HUDEP-2 (cell line): ENCODE results near the gene HELQ.
"Not testable (repeated sequence)": the region's sequence is repeated elsewhere in the genome, so short reads cannot be mapped to it uniquely, and the experiment has no call there.

Experiments
- DNase-seq, 76 experiments: peaks; one replicate each; lab custom pipeline; 2025; ENCODE audit not compliant: unreplicated experiment in 76 of 76; lab: John Stamatoyannopoulos, UW

HELQ gene

DNA sequence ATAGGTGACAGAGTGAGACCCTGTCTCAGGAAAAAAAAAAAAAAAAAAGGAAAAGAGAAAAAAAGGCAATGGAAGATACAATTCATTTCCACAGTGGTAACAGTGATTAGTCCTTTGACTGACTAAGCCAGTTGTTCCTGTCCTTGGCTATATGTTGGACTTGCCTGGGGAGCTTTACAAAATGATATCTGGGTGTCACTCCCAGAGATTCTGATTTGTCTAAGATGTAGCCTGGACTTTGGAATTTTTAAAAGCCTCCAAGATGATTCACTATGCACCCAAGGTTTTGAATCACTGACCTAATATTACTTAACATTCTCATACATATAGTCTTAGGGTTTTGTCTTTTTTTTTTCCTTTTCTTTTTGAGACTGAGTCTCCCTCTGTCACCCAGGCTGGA lies 16.9 kb downstream of the HELQ start:
- no peak for DNase-seq

DNA sequence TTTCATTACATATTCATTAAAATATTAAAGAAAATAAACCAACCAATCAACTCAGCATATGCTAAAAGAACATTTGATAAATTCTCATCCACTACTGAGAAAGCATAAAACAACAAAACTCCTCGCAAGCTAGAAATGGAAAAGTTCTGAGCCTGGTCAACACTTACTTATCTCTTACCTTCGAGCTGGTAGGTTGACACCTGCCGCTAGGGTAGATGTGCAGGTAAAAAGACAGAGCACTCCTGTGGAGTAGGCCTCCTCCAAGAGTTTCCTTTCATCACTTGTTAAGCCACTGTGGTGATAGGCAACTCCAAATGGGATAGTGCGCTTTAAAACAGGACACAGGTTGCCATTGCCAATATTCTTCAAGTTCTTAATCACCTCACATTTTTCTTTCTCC lies 18.9 kb downstream of the HELQ start:
- DNase-seq, result no peak

DNA sequence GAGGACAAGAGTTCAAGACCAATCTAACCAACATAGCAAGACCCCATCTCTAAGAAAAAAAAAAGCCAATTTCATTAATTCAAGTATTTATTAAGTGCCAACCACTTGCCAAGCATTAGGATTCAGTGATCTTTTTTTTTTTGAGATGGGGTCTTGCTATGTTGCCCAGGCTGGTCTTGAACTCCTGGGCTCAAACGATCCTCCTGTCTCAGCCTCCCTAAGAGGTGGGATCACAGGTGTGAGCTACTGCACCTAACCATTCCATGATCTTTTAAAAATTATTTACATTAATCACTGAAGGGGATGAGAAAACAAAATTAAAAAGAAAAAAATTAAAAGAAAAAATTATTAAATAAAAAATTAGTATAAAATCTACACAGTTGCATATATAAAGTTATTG lies 24.4 kb downstream of the HELQ start:
- DNase-seq, result no peak

DNA sequence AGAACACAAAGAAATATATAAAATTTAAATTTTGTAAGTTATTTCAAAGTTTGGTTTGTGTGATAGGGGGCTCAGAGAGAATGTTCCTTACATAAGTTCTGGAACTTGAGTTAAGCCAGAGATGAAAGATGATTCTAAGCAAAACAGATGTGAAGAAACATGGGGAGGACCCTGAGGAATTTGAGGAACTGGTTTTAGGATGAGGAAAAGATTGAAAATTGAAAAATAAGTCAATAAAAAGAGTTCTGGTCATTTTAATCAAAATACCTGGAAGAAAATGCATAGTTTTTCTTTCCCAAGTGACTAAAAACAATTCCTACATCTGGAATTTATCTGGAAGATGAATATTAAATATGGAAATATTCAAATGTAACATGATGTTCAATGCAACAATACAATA lies 37.4 kb downstream of the HELQ start:
- no peak for DNase-seq

DNA sequence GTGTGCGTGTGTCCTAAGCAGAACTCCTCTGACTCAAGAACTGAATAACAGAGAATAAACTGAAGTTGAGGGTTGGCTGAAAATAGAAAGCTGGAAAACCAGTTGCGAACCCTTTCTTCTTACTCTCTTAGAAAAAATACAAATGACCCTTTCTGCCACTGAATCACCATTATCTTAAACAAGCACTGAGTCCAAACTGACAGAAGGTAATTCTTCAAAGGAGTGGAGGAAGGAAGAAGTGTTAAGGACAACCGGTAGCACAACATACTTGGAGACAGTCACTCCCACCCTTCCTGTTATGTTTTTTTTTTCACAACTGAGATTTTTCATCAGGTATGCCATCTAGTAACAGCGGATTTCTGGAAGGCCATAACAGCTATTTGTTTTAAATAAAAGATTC lies 38.1 kb downstream of the HELQ start:
- DNase-seq, result no peak

DNA sequence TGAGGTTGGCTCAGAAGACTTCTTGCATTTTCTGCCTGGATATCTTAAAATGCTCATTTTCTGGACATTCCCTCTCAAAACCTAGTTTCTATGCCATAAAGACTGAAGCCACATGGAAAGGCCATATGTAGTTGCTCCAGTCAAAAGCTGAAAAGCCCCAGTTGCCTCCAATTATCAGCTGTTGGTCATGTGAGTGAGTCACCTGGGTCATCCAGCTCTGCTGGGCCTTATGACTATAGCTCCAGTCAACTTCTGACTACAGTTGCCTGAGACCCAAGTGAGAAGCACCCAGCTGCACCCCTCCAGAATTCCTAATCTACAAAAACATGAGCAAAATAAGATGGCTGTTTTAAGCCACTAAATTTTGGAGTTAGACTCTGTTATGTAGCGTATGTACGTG lies 41.9 kb downstream of the HELQ start:
- DNase-seq, result no peak

DNA sequence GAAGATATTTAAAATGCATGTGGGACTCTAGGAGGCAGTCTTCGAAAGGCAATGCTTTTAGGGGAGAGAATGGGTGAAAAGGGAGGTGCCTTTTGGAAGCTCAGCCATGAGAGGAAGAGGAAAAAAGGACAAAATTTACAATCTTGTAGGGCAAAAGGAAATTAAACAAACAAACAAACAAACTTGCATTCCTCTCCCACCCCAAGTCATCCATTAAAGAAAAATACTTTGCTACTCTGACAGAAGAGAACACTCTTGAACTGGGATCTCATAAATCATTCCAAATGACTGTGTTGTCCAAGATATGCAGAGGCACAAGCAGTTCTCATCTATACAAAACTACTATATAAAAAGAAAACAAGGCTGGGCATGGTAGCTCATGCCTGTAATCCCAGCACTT lies 46.7 kb downstream of the HELQ start:
- no peak for DNase-seq

GRCh38 chr4:83405844-83406816 lies 49.5 kb downstream of the HELQ start:
- no peak for DNase-seq

DNA sequence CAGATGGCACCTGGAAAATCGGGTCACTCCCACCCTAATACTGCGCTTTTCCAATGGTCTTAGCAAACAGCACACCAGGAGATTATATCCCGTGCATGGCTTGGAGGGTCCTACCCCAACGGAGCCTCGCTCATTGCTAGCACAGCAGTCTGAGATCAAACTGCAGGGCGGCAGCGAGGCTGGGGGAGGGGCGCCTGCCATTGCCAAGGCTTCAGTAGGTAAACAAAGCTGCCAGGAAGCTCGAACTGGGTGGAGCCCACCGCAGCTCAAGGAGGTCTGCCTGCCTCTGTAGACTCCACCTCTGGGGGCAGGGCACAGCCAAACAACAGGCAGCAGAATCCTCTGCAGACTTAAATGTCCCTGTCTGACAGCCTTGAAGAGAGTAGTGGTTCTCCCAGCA lies 57.5 kb downstream of the HELQ start:
- DNase-seq, result not testable (repeated sequence)

GRCh38 chr4:83393908-83394307 lies 61.7 kb downstream of the HELQ start:
- DNase-seq, result no peak

GRCh38 chr4:83392562-83392961 lies 63.1 kb downstream of the HELQ start:
- DNase-seq, result no peak

DNA sequence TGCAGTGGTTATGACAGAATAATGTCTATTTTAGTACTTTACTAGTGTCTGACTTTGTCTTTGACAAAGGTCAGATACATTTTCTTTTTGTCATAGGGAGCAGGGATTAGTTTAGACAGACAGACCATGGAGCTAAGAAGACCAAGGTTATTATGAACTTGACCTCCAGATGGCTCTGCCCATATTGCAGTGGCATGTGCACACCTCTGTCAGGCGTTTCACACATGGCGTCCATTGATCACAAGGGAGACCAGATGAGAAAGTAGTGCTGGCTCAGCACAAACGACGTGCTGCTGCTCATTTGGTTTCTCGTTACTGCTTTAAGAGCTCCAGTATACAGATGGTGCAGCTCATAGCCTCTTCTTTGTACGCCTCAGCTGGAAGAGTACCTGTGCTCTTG lies 64.7 kb downstream of the HELQ start:
- no peak for DNase-seq

GRCh38 chr4:83389756-83390505 lies 65.7 kb downstream of the HELQ start:
- no peak for DNase-seq

DNA sequence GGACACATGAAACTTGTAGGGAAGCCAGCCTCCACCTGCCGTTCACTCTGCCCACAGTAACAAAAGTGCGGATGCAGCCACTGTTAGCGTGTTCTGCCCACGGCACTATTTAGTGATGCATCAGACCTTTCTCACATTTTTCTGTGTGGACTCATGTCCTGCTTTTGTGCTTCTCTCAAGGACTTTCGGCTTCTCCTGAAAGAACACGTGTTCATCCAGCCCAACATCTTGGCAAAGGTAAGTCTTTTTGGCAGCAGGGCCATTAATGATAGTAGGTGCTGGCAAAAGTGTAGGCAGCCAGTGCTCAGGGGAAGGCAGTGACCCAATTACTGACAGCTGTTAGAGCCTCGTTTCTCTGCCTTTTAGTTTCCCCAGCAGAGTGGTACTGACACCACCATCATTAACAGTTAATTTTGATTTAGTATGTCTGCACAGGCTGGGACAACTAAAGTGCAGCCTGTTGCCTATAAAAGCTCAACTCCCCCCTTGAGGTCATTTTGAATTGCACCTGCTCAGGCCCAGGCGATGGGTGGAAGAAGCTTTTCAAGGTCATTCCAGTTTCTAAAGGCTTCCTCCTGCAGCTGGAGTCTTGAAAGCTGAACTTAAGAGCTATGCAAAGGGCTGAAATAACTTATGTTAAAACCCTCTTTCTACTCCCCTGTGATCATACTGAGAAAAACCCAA lies 66.4 kb downstream of the HELQ start:
- DNase-seq, result no peak

DNA sequence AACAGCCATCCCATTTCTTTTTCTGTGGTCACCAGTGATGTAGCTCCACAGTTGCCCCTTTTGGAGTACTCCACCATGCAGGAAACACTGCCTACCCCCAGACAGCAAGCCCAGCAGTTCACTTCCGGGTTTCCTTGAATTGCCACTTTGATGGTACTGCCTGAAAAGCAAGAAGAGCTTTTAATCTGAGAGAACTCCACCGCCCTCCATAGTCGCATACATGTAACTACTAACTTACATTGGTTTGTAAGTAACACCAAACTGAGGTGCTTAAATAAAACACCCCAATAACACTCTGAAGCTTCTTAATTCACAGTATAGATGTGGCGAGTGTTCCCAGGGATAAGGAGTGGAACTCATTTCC lies 67.3 kb downstream of the HELQ start:
- DNase-seq, result peak in 2 of 76 experiments; percentile 1 to 2

DNA sequence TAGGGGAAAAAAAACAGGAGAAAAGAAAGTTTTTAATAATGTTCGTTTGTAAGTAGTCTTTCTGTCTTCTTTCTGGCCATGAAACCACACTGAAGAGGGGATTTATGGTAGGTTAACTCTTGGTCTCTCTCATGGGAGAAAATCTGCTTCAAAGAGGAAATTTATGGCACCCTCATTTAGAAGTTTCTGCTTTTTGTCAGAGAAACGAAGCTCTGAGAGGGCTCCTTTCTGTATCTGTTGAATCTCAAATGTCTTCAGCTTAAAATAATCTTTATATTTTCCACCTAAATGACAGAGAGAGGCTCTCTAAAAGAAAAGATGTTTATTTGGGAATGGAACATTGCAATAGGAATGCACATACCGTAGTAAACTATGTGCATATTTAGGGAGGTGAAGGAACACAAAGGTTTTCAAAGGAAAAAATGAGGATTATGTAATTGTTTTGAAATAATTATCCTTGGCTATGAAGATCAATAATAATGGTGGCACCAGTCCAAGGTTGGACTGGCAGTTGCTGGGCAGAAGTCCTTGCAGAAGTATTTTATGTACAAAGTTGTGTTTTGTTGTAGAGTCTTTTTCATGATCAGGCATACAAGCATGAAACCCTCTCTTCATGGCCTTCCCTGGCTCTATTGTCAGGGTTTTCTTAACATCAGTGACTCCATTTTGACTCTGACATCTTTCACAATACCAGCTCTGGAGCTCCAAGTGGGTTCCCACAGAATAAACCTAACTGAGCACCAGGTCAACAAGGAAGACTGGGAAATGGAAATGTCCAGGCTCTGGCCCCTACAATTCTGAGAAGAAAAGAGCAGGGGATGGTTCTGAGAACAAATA lies 67.9 kb downstream of the HELQ start:
- no peak for DNase-seq

- DNase-seq, result no peak
Observed at GRCh38 chr4:83387012-83387411, 68.6 kb downstream of the HELQ start.

- DNase-seq, result no peak
Observed at GRCh38 chr4:83382850-83383249, 72.8 kb downstream of the HELQ start.

GRCh38 chr4:83381173-83381572 lies 74.5 kb downstream of the HELQ start:
- no peak for DNase-seq

DNA sequence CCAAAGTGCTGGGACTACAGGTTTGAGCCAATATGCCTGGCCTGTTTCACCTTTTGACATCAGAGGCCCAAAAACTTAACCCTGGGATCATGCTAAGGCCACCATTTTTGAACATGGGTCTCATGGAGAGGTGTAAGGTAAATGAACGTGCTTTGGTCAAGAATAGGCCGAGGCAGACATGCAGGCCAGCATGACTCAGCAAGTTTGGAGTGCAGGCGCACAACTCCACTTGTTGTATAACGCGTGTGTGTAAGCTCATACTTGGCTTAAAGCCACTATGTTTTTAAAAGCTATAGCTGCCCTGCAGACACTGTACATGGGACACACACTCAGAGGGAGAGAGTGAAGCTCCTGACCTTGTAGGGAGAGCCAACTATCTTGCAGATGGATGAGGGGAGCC lies 77.2 kb downstream of the HELQ start:
- no peak for DNase-seq

DNA sequence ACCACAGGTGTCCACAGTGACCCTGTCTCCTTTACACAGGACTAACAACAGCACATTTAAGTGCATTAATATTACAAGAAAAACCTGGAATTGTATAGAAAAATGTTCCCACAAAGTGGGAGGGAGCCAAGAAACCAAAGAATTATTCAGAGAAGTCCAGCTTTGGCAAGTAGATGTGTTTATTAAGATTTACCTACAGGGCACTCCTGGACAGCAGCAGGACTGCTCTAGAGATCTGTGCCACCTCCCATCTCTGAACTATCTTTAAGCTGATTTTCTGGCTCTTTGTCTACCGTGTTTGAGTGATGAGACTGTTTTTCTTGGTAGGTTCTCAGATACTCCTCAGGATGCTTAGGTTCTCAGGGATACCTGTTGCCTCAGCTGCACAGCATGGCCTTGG lies 82.7 kb downstream of the HELQ start:
- DNase-seq, result no peak
